Gastroesophageal sphincter (tissue), 3 donors: ENCODE results near the gene CACNA1D.

Source experiments
- POLR2A ChIP-seq, 2 donors: fragments of 450-650 bp; IDR thresholded peaks; one replicate each; pipeline ENCODE4 v1.6.1; 2017; ENCODE audit warnings: antibody characterized with exemption in 2 of 2, mild to moderate bottlenecking in 2 of 2, moderate library complexity in 1 of 2
- POLR2AphosphoS5 ChIP-seq: sonication (generic); formaldehyde crosslinking; IDR thresholded peaks from one replicate; pipeline ENCODE4 v1.6.1; 2017; ENCODE audit warnings: antibody characterized with exemption
- TF ChIP-seq, protein P1 (sequence below), 4 experiments: fragments of 200-600 bp in 2 of 4; fragments of 450-650 bp in 2 of 4; sonication (generic) in 1 of 4; IDR thresholded peaks; one replicate each; pipeline ENCODE4 v1.5.1; 2017 to 2019; ENCODE audit warnings: antibody characterized with exemption in 4 of 4, mild to moderate bottlenecking in 2 of 4, moderate library complexity in 2 of 4

DNA sequence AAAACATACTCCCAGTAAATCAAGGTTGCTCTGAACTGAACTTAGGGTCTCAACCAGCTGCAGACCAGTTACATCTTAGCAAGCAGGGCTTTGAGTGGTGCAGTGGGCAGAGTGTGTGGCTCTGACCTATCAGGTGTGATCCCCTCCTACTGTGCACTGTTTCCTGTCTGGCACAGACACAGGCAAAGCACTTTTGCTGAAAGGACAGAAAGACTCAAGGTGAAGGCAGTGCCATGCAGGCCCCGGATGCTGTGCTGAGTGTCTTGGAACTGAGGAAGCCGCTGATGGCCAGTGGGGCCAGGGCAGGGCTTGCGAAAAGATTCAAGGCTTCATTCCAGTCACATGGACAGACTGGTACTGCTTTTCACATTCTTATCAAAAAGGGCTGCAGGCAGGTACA is 85.2 kb downstream of the CACNA1D start:
- TF ChIP-seq, protein P1, sequence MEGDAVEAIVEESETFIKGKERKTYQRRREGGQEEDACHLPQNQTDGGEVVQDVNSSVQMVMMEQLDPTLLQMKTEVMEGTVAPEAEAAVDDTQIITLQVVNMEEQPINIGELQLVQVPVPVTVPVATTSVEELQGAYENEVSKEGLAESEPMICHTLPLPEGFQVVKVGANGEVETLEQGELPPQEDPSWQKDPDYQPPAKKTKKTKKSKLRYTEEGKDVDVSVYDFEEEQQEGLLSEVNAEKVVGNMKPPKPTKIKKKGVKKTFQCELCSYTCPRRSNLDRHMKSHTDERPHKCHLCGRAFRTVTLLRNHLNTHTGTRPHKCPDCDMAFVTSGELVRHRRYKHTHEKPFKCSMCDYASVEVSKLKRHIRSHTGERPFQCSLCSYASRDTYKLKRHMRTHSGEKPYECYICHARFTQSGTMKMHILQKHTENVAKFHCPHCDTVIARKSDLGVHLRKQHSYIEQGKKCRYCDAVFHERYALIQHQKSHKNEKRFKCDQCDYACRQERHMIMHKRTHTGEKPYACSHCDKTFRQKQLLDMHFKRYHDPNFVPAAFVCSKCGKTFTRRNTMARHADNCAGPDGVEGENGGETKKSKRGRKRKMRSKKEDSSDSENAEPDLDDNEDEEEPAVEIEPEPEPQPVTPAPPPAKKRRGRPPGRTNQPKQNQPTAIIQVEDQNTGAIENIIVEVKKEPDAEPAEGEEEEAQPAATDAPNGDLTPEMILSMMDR (IDR thresholded peaks at IDR 0.05), result no peak
- TF ChIP-seq POLR2A (IDR thresholded peaks at IDR 0.05), result no peak
- TF ChIP-seq POLR2AphosphoS5, result no peak
